Measurements from ENCODE around the gene CTSL. TPM values are rescaled to one million over a fixed set of nuclear protein-coding genes. Genes with fewer than 3 reads are reported as not detected.

CTSL gene
- total and polyA plus RNA-seq, 4 donors: 156 to 210 (median 180) TPM

DNA sequence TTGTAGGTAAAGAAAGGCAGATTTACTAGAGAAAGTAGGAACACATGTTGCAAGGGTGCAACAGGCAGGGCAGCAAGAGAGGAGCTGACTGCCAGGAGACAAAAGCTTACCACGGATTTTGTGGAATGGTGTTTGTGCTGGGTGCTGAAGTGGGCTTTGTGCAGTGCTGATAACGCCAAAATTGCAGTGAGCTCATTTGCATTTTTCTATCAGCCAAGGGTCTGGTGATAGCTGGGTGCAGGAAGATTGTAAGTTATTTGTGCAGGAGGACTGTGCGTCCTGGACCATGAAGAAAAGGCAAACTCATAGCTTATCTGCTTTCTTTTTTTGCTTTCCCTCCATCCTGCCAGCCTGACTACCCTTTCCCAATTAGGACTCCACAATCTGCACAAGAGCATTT lies 13.6 kb downstream of the CTSL start:
- Histone ChIP-seq H3K4me3 (ENCODE audit: low read depth in 1 of 3, low read length in 3 of 3) (no peak overlapping the region), H3K36me3 (ENCODE audit: control insufficient read depth in 4 of 4, insufficient read depth in 3 of 4, low read depth in 1 of 4, low read length in 3 of 4) (no peaks in the 10 kb centered on the region), H3K4me1 (ENCODE audit: control insufficient read depth in 4 of 4, insufficient read depth in 4 of 4, low read length in 3 of 4) (peaks cover 0 to 4% (median 0%) of the 10 kb centered on the region in 4 donors), H3K9me3 (ENCODE audit: control insufficient read depth in 4 of 4, low read length in 3 of 4) (peaks cover 0 to 8% (median 0%) of the 10 kb centered on the region in 4 donors), H3K27me3 (ENCODE audit: control insufficient read depth in 4 of 4, insufficient read depth in 4 of 4, low read length in 3 of 4) (no peaks in the 10 kb centered on the region), H3K27ac (ENCODE audit: low read depth in 1 of 2, low read length in 2 of 2) (no peak overlapping the region), H3K9ac (ENCODE audit: low read depth in 1 of 2, low read length in 2 of 2) (no peak overlapping the region)
- WGBS: 88% methylated on average over 3 of the region's 3 CpGs
- DNase-seq (ENCODE audit: low spot score): no peak
- TF ChIP-seq, protein P1, sequence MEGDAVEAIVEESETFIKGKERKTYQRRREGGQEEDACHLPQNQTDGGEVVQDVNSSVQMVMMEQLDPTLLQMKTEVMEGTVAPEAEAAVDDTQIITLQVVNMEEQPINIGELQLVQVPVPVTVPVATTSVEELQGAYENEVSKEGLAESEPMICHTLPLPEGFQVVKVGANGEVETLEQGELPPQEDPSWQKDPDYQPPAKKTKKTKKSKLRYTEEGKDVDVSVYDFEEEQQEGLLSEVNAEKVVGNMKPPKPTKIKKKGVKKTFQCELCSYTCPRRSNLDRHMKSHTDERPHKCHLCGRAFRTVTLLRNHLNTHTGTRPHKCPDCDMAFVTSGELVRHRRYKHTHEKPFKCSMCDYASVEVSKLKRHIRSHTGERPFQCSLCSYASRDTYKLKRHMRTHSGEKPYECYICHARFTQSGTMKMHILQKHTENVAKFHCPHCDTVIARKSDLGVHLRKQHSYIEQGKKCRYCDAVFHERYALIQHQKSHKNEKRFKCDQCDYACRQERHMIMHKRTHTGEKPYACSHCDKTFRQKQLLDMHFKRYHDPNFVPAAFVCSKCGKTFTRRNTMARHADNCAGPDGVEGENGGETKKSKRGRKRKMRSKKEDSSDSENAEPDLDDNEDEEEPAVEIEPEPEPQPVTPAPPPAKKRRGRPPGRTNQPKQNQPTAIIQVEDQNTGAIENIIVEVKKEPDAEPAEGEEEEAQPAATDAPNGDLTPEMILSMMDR (IDR thresholded peaks at IDR 0.05; ENCODE audit: low read depth, low read length, missing input control): no peak
- TF ChIP-seq TAF1 (conservative IDR thresholded peaks at IDR 0.05): no peak
- TF ChIP-seq, protein P2, sequence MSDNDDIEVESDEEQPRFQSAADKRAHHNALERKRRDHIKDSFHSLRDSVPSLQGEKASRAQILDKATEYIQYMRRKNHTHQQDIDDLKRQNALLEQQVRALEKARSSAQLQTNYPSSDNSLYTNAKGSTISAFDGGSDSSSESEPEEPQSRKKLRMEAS (IDR thresholded peaks at IDR 0.05): no peak
- no peak for TF ChIP-seq HNF4G (IDR thresholded peaks at IDR 0.05)
- TF ChIP-seq HNF4A (conservative IDR thresholded peaks at IDR 0.05): no peak
- TF ChIP-seq, protein P3, sequence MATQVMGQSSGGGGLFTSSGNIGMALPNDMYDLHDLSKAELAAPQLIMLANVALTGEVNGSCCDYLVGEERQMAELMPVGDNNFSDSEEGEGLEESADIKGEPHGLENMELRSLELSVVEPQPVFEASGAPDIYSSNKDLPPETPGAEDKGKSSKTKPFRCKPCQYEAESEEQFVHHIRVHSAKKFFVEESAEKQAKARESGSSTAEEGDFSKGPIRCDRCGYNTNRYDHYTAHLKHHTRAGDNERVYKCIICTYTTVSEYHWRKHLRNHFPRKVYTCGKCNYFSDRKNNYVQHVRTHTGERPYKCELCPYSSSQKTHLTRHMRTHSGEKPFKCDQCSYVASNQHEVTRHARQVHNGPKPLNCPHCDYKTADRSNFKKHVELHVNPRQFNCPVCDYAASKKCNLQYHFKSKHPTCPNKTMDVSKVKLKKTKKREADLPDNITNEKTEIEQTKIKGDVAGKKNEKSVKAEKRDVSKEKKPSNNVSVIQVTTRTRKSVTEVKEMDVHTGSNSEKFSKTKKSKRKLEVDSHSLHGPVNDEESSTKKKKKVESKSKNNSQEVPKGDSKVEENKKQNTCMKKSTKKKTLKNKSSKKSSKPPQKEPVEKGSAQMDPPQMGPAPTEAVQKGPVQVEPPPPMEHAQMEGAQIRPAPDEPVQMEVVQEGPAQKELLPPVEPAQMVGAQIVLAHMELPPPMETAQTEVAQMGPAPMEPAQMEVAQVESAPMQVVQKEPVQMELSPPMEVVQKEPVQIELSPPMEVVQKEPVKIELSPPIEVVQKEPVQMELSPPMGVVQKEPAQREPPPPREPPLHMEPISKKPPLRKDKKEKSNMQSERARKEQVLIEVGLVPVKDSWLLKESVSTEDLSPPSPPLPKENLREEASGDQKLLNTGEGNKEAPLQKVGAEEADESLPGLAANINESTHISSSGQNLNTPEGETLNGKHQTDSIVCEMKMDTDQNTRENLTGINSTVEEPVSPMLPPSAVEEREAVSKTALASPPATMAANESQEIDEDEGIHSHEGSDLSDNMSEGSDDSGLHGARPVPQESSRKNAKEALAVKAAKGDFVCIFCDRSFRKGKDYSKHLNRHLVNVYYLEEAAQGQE (IDR thresholded peaks at IDR 0.05): no peak
- TF ChIP-seq, protein P4, sequence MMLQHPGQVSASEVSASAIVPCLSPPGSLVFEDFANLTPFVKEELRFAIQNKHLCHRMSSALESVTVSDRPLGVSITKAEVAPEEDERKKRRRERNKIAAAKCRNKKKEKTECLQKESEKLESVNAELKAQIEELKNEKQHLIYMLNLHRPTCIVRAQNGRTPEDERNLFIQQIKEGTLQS (IDR thresholded peaks at IDR 0.05): no peak
- no peak for TF ChIP-seq GABPA (IDR thresholded peaks at IDR 0.05 in 1 of 2, conservative IDR thresholded peaks at IDR 0.05 in 1 of 2)
- TF ChIP-seq YY1 (IDR thresholded peaks at IDR 0.05): no peak
- TF ChIP-seq EGR1 (IDR thresholded peaks at IDR 0.05; ENCODE audit: low read depth in 2 of 2): no peak
- no peak for TF ChIP-seq FOXA1 (IDR thresholded peaks at IDR 0.05)
- TF ChIP-seq RAD21 (IDR thresholded peaks at IDR 0.05): no peak
- no peak for TF ChIP-seq SP1 (IDR thresholded peaks at IDR 0.05)
- TF ChIP-seq, protein P5, sequence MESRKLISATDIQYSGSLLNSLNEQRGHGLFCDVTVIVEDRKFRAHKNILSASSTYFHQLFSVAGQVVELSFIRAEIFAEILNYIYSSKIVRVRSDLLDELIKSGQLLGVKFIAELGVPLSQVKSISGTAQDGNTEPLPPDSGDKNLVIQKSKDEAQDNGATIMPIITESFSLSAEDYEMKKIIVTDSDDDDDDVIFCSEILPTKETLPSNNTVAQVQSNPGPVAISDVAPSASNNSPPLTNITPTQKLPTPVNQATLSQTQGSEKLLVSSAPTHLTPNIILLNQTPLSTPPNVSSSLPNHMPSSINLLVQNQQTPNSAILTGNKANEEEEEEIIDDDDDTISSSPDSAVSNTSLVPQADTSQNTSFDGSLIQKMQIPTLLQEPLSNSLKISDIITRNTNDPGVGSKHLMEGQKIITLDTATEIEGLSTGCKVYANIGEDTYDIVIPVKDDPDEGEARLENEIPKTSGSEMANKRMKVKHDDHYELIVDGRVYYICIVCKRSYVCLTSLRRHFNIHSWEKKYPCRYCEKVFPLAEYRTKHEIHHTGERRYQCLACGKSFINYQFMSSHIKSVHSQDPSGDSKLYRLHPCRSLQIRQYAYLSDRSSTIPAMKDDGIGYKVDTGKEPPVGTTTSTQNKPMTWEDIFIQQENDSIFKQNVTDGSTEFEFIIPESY (IDR thresholded peaks at IDR 0.05): no peak
- no peak for TF ChIP-seq FOXA2 (IDR thresholded peaks at IDR 0.05)
- TF ChIP-seq JUND (IDR thresholded peaks at IDR 0.05): no peak

DNA sequence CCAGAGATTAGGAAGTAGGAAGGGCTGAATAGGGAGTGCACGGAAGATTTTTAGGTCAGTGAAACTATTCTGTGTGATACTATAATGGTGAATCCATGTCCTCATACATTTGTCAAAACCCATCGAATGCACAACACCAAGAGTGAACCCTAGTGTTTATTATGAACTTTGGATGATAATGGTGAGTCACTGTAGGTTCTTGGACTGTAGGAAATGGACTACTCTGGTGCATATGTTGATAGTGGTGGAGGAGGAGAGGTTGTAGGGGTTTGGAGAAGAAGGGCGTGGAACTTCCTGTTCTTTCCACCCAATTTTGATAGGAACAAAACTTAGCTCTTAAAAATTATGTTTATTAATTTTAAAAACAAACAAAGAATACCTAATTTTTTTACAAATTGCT lies 14.3 kb downstream of the CTSL start:
- Histone ChIP-seq H3K9ac (ENCODE audit: low read depth in 1 of 2, low read length in 2 of 2) (no peak overlapping the region), H3K4me3 (ENCODE audit: low read depth in 1 of 3, low read length in 3 of 3) (no peak overlapping the region), H3K4me1 (ENCODE audit: control insufficient read depth in 4 of 4, insufficient read depth in 4 of 4, low read length in 3 of 4) (peaks cover 0 to 4% (median 0%) of the 10 kb centered on the region in 4 donors), H3K36me3 (ENCODE audit: control insufficient read depth in 4 of 4, insufficient read depth in 3 of 4, low read depth in 1 of 4, low read length in 3 of 4) (no peaks in the 10 kb centered on the region), H3K9me3 (ENCODE audit: control insufficient read depth in 4 of 4, low read length in 3 of 4) (peaks cover 0 to 8% (median 0%) of the 10 kb centered on the region in 4 donors), H3K27ac (ENCODE audit: low read depth in 1 of 2, low read length in 2 of 2) (no peak overlapping the region), H3K27me3 (ENCODE audit: control insufficient read depth in 4 of 4, insufficient read depth in 4 of 4, low read length in 3 of 4) (no peaks in the 10 kb centered on the region)
- no peak for DNase-seq (ENCODE audit: low spot score)
- WGBS: 53% methylated on average over 3 of the region's 3 CpGs
- TF ChIP-seq NR2F2 (IDR thresholded peaks at IDR 0.05) (no peak), HNF4A (conservative IDR thresholded peaks at IDR 0.05) (no peak), YY1 (IDR thresholded peaks at IDR 0.05) (no peak), HNF4G (IDR thresholded peaks at IDR 0.05) (no peak), EGR1 (IDR thresholded peaks at IDR 0.05; ENCODE audit: low read depth in 2 of 2) (no peak), GABPA (IDR thresholded peaks at IDR 0.05 in 1 of 2, conservative IDR thresholded peaks at IDR 0.05 in 1 of 2) (no peak), TAF1 (conservative IDR thresholded peaks at IDR 0.05) (no peak), RAD21 (IDR thresholded peaks at IDR 0.05) (no peak)
- TF ChIP-seq, protein P3 (IDR thresholded peaks at IDR 0.05): no peak
- TF ChIP-seq, protein P1 (IDR thresholded peaks at IDR 0.05; ENCODE audit: low read depth, low read length, missing input control): no peak

All from liver (tissue), 9 donors.